HCT116 (cell line): ENCODE results near the gene ERBIN. TPM values are rescaled to one million over a fixed set of nuclear protein-coding genes. Genes with fewer than 3 reads are reported as not detected.

Experiments used
- ATAC-seq: fragments of 200-7000 bp; cut with Tn5 transposase; 2 replicates; pipeline ENCODE4 v1.9.1; 2020; ENCODE audit warnings: mild to moderate bottlenecking, moderate library complexity
- BruUV-seq: library from RNA; stranded (reverse); fragments of 400-500 nt; replicated peaks from 2 replicates; lab custom pipeline; 2021; lab: Mats Ljungman, UMichigan
- CTCF ChIA-PET: fragments of 300-600 bp; sonication (Branson Sonifier 250); formaldehyde crosslinking; loops from one replicate; lab custom pipeline; 2021; ENCODE audit warnings: antibody characterized with exemption; lab: Charles Lee
- POLR2A ChIA-PET: fragments of 300-600, 350-600 bp; sonication (Branson Sonifier 250); formaldehyde crosslinking; loops from one replicate; lab custom pipeline; 2021; ENCODE audit warnings: antibody characterized with exemption; lab: Charles Lee
- RAD21 ChIA-PET, 2 experiments: fragments of 300-600 bp; sonication (Branson Sonifier 250); formaldehyde crosslinking; loops; one replicate each; lab custom pipeline; 2023; ENCODE audit warnings: low total read pairs in 2 of 2; ENCODE audit not compliant: uncharacterized antibody in 2 of 2, unreplicated experiment in 2 of 2, low non-redundant PET in 1 of 2; lab: Charles Lee
- DNase-seq: peaks from one replicate; pipeline ENCODE4 v3.0.0-alpha.2; 2010; ENCODE audit warnings: low read depth, low spot score
- H2AFZ ChIP-seq: fragments of 200-600 bp; shearing (Covaris generic), sonication (generic); 2 replicates; pipeline ENCODE4 v1.6.1; 2017; ENCODE audit warnings: low read depth, mixed run types, mixed read lengths, antibody characterized with exemption, low read length; ENCODE audit not compliant: poor library complexity, severe bottlenecking
- H3K27ac ChIP-seq: 2 replicates; pipeline ENCODE4 v1.5.1; 2012; ENCODE audit warnings: low read depth, low read length
- H3K27me3 ChIP-seq: fragments of 200-600 bp; sonication (generic); 2 replicates; pipeline ENCODE4 v1.6.1; 2016; ENCODE audit warnings: mixed run types, low read length, mixed read lengths; ENCODE audit not compliant: insufficient read depth
- H3K36me3 ChIP-seq, 2 experiments: fragments of 200-500 bp in 1 of 2; fragments of 200-600 bp in 1 of 2; sonication (Bioruptor generic) in 1 of 2; sonication (generic) in 1 of 2; 2 replicates each; pipeline versions ENCODE4 v1.5.1 to v1.6.1; 2014 to 2016; ENCODE audit warnings: low read length in 2 of 2, inconsistent platforms in 1 of 2, mixed read lengths in 1 of 2, mixed run types in 1 of 2; ENCODE audit not compliant: insufficient read depth in 2 of 2, control insufficient read depth in 1 of 2
- H3K4me1 ChIP-seq, 2 experiments: fragments of 200-600 bp in 1 of 2; sonication (generic) in 1 of 2; 2 replicates each; pipeline versions ENCODE4 v1.5.1 to v1.6.1; 2012 to 2017; ENCODE audit warnings: low read length in 2 of 2, inconsistent platforms in 1 of 2, mild to moderate bottlenecking in 1 of 2, mixed read lengths in 1 of 2, mixed run types in 1 of 2, moderate library complexity in 1 of 2; ENCODE audit not compliant: insufficient read depth in 2 of 2, control insufficient read depth in 1 of 2
- H3K4me2 ChIP-seq: fragments of 200-600 bp; sonication (generic); 2 replicates; pipeline ENCODE4 v1.6.1; 2017; ENCODE audit warnings: mixed run types, low read length, mixed read lengths
- H3K4me3 ChIP-seq, 2 experiments: fragments of 200-600 bp in 1 of 2; sonication (generic) in 1 of 2; replicated peaks in 1 of 2; 2 replicates each; pipeline ENCODE4 v1.5.1; 2011 to 2016; ENCODE audit warnings: low read length in 2 of 2, control low read depth in 1 of 2, low read depth in 1 of 2, mild to moderate bottlenecking in 1 of 2, mixed read lengths in 1 of 2, mixed run types in 1 of 2
- H3K79me2 ChIP-seq: fragments of 200-600 bp; sonication (generic); 2 replicates; pipeline ENCODE4 v1.6.1; 2017; ENCODE audit warnings: mild to moderate bottlenecking, mixed run types, low read length, moderate library complexity, mixed read lengths; ENCODE audit not compliant: insufficient read depth
- H3K9ac ChIP-seq: fragments of 200-600 bp; sonication (generic); 2 replicates; pipeline ENCODE4 v1.6.1; 2016; ENCODE audit warnings: low read length, mixed read lengths
- H3K9me2 ChIP-seq: fragments of 200-600 bp; sonication (generic), shearing (Covaris generic); 2 replicates; pipeline ENCODE4 v1.6.1; 2017; ENCODE audit warnings: mixed run types, mild to moderate bottlenecking, moderate library complexity; ENCODE audit not compliant: insufficient read depth
- H3K9me3 ChIP-seq, 2 experiments: fragments of 200-500 bp in 1 of 2; fragments of 200-600 bp in 1 of 2; sonication (Bioruptor generic) in 1 of 2; sonication (generic) in 1 of 2; 2 replicates each; pipeline ENCODE4 v1.6.1; 2014 to 2017; ENCODE audit warnings: low read length in 2 of 2, mixed read lengths in 2 of 2, inconsistent platforms in 1 of 2, low read depth in 1 of 2, mild to moderate bottlenecking in 1 of 2, mixed run types in 1 of 2, moderate library complexity in 1 of 2; ENCODE audit not compliant: control insufficient read depth in 1 of 2, insufficient read depth in 1 of 2
- H4K20me1 ChIP-seq: fragments of 200-600 bp; sonication (generic), shearing (Covaris generic); 2 replicates; pipeline ENCODE4 v1.6.1; 2017; ENCODE audit warnings: mixed run types, mild to moderate bottlenecking, moderate library complexity; ENCODE audit not compliant: insufficient read depth
- ATF3 ChIP-seq: IDR thresholded peaks from 2 replicates; pipeline ENCODE4 v1.6.1; 2012
- CBX3 ChIP-seq: IDR thresholded peaks from 2 replicates; pipeline ENCODE4 v1.6.1; 2012; ENCODE audit warnings: low read depth
- ELF1 ChIP-seq: IDR thresholded peaks from 2 replicates; pipeline ENCODE4 v1.6.1; 2012; ENCODE audit warnings: low read depth, borderline replicate concordance
- MAX ChIP-seq: IDR thresholded peaks from 2 replicates; pipeline ENCODE4 v1.6.1; 2012
- POLR2A ChIP-seq: IDR thresholded peaks from 2 replicates; pipeline ENCODE4 v1.7.0; 2011; ENCODE audit warnings: borderline replicate concordance; ENCODE audit not compliant: insufficient read depth, insufficient read length; ENCODE audit errors: extremely low read depth
- POLR2AphosphoS5 ChIP-seq: IDR thresholded peaks from 2 replicates; pipeline ENCODE4 v1.6.1; 2011; ENCODE audit warnings: mild to moderate bottlenecking, low read depth, low read length, moderate library complexity
- RAD21 ChIP-seq: IDR thresholded peaks from 2 replicates; pipeline ENCODE4 v1.6.1; 2012; ENCODE audit warnings: low read depth, mild to moderate bottlenecking
- SP1 ChIP-seq: IDR thresholded peaks from 2 replicates; pipeline ENCODE4 v1.6.1; 2012; ENCODE audit warnings: low read depth
- TCF7L2 ChIP-seq: IDR thresholded peaks from 2 replicates; pipeline ENCODE4 v1.7.0; 2011; ENCODE audit warnings: borderline replicate concordance, inconsistent platforms; ENCODE audit not compliant: insufficient read depth, insufficient read length; ENCODE audit errors: extremely low read depth
- YY1 ChIP-seq: IDR thresholded peaks from 2 replicates; pipeline ENCODE4 v1.6.1; 2011; ENCODE audit warnings: low read length, low read depth, moderate library complexity, mild to moderate bottlenecking; ENCODE audit not compliant: insufficient replicate concordance; ENCODE audit errors: extremely low read depth
- ZBTB33 ChIP-seq: IDR thresholded peaks from 2 replicates; pipeline ENCODE4 v1.6.1; 2011; ENCODE audit warnings: mild to moderate bottlenecking, low read length, moderate library complexity; ENCODE audit not compliant: insufficient replicate concordance; ENCODE audit errors: extremely low read depth
- intact Hi-C: fragments of 100-400 bp; cut with micrococcal nuclease; formaldehyde crosslinking; loops from 2 replicates; pipeline ENCODE4 v1.10.0; 2022
- total RNA-seq: library from RNA; stranded (reverse); gene quantifications from one replicate; pipeline ENCODE4 v1.2.1, GENCODE V29; 2021; ENCODE audit not compliant: unreplicated experiment

Gene ERBIN
- total RNA-seq, 1 experiment from 2014 or later: 57.4 TPM

- intact Hi-C loops: no loop called here
- ATAC-seq: no peak
- Histone ChIP-seq H3K9me2 (no peaks in the 10 kb centered on the region), H3K4me2 (no peak overlapping the region), H3K4me3 (no peak overlapping the region), H3K36me3 (no peaks in the 10 kb centered on the region), H4K20me1 (no peaks in the 10 kb centered on the region)
- TF ChIP-seq POLR2A (no peak), RAD21 (no peak)
- TF ChIP-seq, all 23 proteins: peak for 0
- H2AFZ ChIP-seq: no peak overlapping the region
- DNase-seq: no peak
- H3K27me3 ChIP-seq: no peaks in the 10 kb centered on the region
- H3K79me2 ChIP-seq: no peaks in the 10 kb centered on the region
- ChIA-PET POLR2A (no interaction called here), RAD21 (no interaction called here), CTCF (no interaction called here)
- no peak overlapping the region for H3K9ac ChIP-seq
- H3K4me1 ChIP-seq: peaks cover 0 to 4% of the 10 kb centered on the region in 2 experiments; a peak in 1 of 4 replicates
- no peaks in the 10 kb centered on the region for H3K9me3 ChIP-seq
- no peak overlapping the region for H3K27ac ChIP-seq
- BruUV-seq: no TSS peak
These were observed 14.1 kb upstream of the ERBIN start for GRCh38 chr5:65912311-65912710.

GRCh38 chr5:65913519-65913918, 12.9 kb upstream of the ERBIN start:
- H3K9me3 ChIP-seq: no peaks in the 10 kb centered on the region
- CTCF ChIA-PET: no interaction called here
- no peak overlapping the region for H3K27ac ChIP-seq
- no peak overlapping the region for H3K9ac ChIP-seq
- no peak for TF ChIP-seq ATF3
- TF ChIP-seq SP1: no peak
- no peak for TF ChIP-seq MAX
- no peak for TF ChIP-seq YY1
- TF ChIP-seq ZBTB33: no peak
- TF ChIP-seq POLR2AphosphoS5: no peak
- no peak for TF ChIP-seq CBX3
- TF ChIP-seq TCF7L2: no peak
- TF ChIP-seq ELF1: no peak
- TF ChIP-seq, all 23 proteins: peak for 0
- no peaks in the 10 kb centered on the region for H3K9me2 ChIP-seq
- H3K4me3 ChIP-seq: no peak overlapping the region
- intact Hi-C loops: no loop called here
- H2AFZ ChIP-seq: no peak overlapping the region
- POLR2A ChIA-PET: no interaction called here
- DNase-seq (no peak), ATAC-seq (no peak)
- no peaks in the 10 kb centered on the region for H3K27me3 ChIP-seq
- no TSS peak for BruUV-seq
- no peaks in the 10 kb centered on the region for H3K79me2 ChIP-seq
- RAD21 ChIA-PET: no interaction called here
- no peaks in the 10 kb centered on the region for H3K36me3 ChIP-seq
- H4K20me1 ChIP-seq: no peaks in the 10 kb centered on the region
- H3K4me2 ChIP-seq: no peak overlapping the region
- H3K4me1 ChIP-seq: peaks cover 0 to 4% of the 10 kb centered on the region in 2 experiments; a peak in 1 of 4 replicates
